GM23248 (cell line): ENCODE measurements around the gene ZNF410.

Experiments
- EZH2 ChIP-seq: fragments of 200-600 bp; sonication (generic); IDR thresholded peaks from 2 replicates; pipeline ENCODE4 v1.6.1; 2018; ENCODE audit warnings: antibody characterized with exemption, mild to moderate bottlenecking; ENCODE audit not compliant: insufficient read depth, poor library complexity, severe bottlenecking
- EZH2phosphoT487 ChIP-seq: fragments of 200-600 bp; sonication (generic); IDR thresholded peaks from 2 replicates; pipeline ENCODE4 v1.6.1; 2018; ENCODE audit warnings: antibody characterized with exemption, moderate library complexity, mild to moderate bottlenecking, low read depth; ENCODE audit not compliant: insufficient read depth

GRCh38 chr14:73965216-73965615 is 78.6 kb downstream of the ZNF410 start:
- TF ChIP-seq EZH2phosphoT487 (no peak), EZH2 (no peak)
